Hepatocyte (in vitro differentiated cells): ENCODE measurements around the gene RPS18. TPM values are rescaled to one million over a fixed set of nuclear protein-coding genes. Genes with fewer than 3 reads are reported as not detected.
"Not testable (repeated sequence)": the region's sequence is repeated elsewhere in the genome, so short reads cannot be mapped to it uniquely, and the experiment has no call there.

Experiments used
- DNase-seq: peaks from one replicate; pipeline ENCODE4 v3.0.0-alpha.2; 2016; ENCODE audit warnings: low spot score
- H2AFZ ChIP-seq: fragments of 200-600 bp; sonication (generic); 2 replicates; pipeline ENCODE4 v1.6.0; 2016; ENCODE audit warnings: antibody characterized with exemption, mild to moderate bottlenecking
- H3K27ac ChIP-seq: fragments of 200-600 bp; sonication (generic); 2 replicates; pipeline ENCODE4 v1.5.1; 2016; ENCODE audit warnings: mild to moderate bottlenecking
- H3K27me3 ChIP-seq: fragments of 200-600 bp; sonication (generic); 2 replicates; pipeline ENCODE4 v1.6.1; 2016
- H3K36me3 ChIP-seq: fragments of 200-600 bp; sonication (generic); replicated peaks from 2 replicates; pipeline ENCODE4 v1.5.1; 2016; ENCODE audit warnings: low read depth; ENCODE audit not compliant: insufficient read depth
- H3K4me1 ChIP-seq: fragments of 200-600 bp; sonication (generic); 2 replicates; pipeline ENCODE4 v1.5.1; 2016; ENCODE audit warnings: mild to moderate bottlenecking, moderate library complexity; ENCODE audit not compliant: insufficient read depth
- H3K4me2 ChIP-seq: fragments of 200-600 bp; sonication (generic); 2 replicates; pipeline ENCODE4 v1.6.0; 2016
- H3K4me3 ChIP-seq: fragments of 200-600 bp; sonication (generic); 2 replicates; pipeline ENCODE4 v1.5.1; 2016; ENCODE audit warnings: mild to moderate bottlenecking
- H3K79me2 ChIP-seq: fragments of 200-600 bp; sonication (generic); 2 replicates; pipeline ENCODE4 v1.6.0; 2017; ENCODE audit warnings: mild to moderate bottlenecking
- H3K9me2 ChIP-seq: fragments of 200-600 bp; sonication (generic); replicated peaks from 2 replicates; pipeline ENCODE4 v1.6.0; 2017; ENCODE audit warnings: mild to moderate bottlenecking; ENCODE audit not compliant: insufficient read depth
- H3K9me3 ChIP-seq: fragments of 200-600 bp; sonication (generic); 2 replicates; pipeline ENCODE4 v1.5.1; 2016; ENCODE audit warnings: low read depth, mild to moderate bottlenecking
- H4K20me1 ChIP-seq: fragments of 200-600 bp; sonication (generic); 2 replicates; pipeline ENCODE4 v1.6.0; 2016; ENCODE audit warnings: mild to moderate bottlenecking; ENCODE audit not compliant: insufficient read depth, poor library complexity, severe bottlenecking
- CTCF ChIP-seq: fragments of 200-600 bp; sonication (generic); IDR thresholded peaks from 2 replicates; pipeline ENCODE4 v1.5.1; 2016; ENCODE audit warnings: antibody characterized with exemption, mild to moderate bottlenecking; ENCODE audit not compliant: poor library complexity
- EZH2 ChIP-seq: fragments of 200-600 bp; sonication (generic); IDR thresholded peaks from 2 replicates; pipeline ENCODE4 v1.6.1; 2016; ENCODE audit warnings: antibody characterized with exemption, mild to moderate bottlenecking, borderline replicate concordance
- EZH2phosphoT487 ChIP-seq: fragments of 200-600 bp; sonication (generic); IDR thresholded peaks from one replicate; pipeline ENCODE4 v1.6.1; 2018; ENCODE audit warnings: antibody characterized with exemption, mild to moderate bottlenecking, low read depth, moderate library complexity; ENCODE audit not compliant: unreplicated experiment, severe bottlenecking
- whole genome bisulfite sequencing: methylation state at CpG from one replicate; pipeline ENCODE4 v1.1.6; 2016; ENCODE audit warnings: low lambda C conversion rate; ENCODE audit errors: missing lambda C conversion rate; 5-methylcytosine and 5-hydroxymethylcytosine counted together
- polyA plus RNA-seq: library from polyadenylated mRNA; unstranded; fragments of >200 nt; fragmentation: Nextera tagmentation; extraction: Ambion mirVana; gene quantifications from 2 replicates; pipeline ENCODE4 v1.2.1, GENCODE V29; 2016
- total RNA-seq: library from RNA; depleted of rRNA; stranded (reverse); fragments of >200 nt; gene quantifications from 2 replicates; pipeline ENCODE4 v1.2.3, GENCODE V29; 2014

Gene RPS18
- total RNA-seq (3,293 and 3,728 TPM in 2 replicates), polyA plus RNA-seq (1,497 and 1,517 TPM in 2 replicates)

- TF ChIP-seq EZH2phosphoT487 (no peak), EZH2 (peak; percentile 12)
- Histone ChIP-seq H3K9me3 (no peaks in the 10 kb centered on the region), H3K27me3 (no peaks in the 10 kb centered on the region), H3K4me2 (peak within 1 kb of the TSS; percentile 96), H3K79me2 (peaks cover 52% of the 10 kb centered on the region), H3K9me2 (no peaks in the 10 kb centered on the region), H3K36me3 (peaks cover 4% of the 10 kb centered on the region), H3K4me3 (peak within 1 kb of the TSS; percentile 73), H3K4me1 (peaks cover 43% of the 10 kb centered on the region), H4K20me1 (peaks cover 28% of the 10 kb centered on the region), H2AFZ (peak within 1 kb of the TSS; percentile 82), H3K27ac (peak within 1 kb of the TSS; percentile 98)
- peak; percentile 98 for DNase-seq
- 1% methylated on average over 48 of the region's 48 CpGs for WGBS
These were observed at the start of gene RPS18, which contains the start of gene VPS52 for GRCh38 chr6:33271468-33272274. TSS of gene RPS18 (plus strand) at chr6:33272075. CDS start at chr6:33272120, 45 bp downstream. TSS of gene VPS52 (minus strand) at chr6:33271876. CDS start at chr6:33271675, 201 bp downstream.

- not testable (repeated sequence) for H3K36me3 ChIP-seq, H3K9me3 ChIP-seq, DNase-seq, H3K4me3 ChIP-seq, H3K9me2 ChIP-seq, H3K27ac ChIP-seq, H3K4me2 ChIP-seq, H3K79me2 ChIP-seq, H3K4me1 ChIP-seq, H2AFZ ChIP-seq, H4K20me1 ChIP-seq
- H3K27me3 ChIP-seq = peaks cover 26% of the 10 kb centered on the region
- 28% methylated on average over 14 of the region's 14 CpGs for WGBS
These were observed 45.3 kb upstream of the RPS18 start for GRCh38 chr6:33226503-33227120.

GRCh38 chr6:33235221-33235634 lies 36.6 kb upstream of the RPS18 start:
- no peak for TF ChIP-seq CTCF
- no peak for TF ChIP-seq EZH2
- no peak for TF ChIP-seq EZH2phosphoT487
- H4K20me1 ChIP-seq = no peaks in the 10 kb centered on the region
- no peak for DNase-seq
- H3K9me3 ChIP-seq = no peaks in the 10 kb centered on the region
- H2AFZ ChIP-seq = no peak overlapping the region
- peaks cover 2% of the 10 kb centered on the region for H3K27me3 ChIP-seq
- H3K27ac ChIP-seq = no peak overlapping the region
- no peak overlapping the region for H3K4me2 ChIP-seq
- H3K79me2 ChIP-seq = no peaks in the 10 kb centered on the region
- no peak overlapping the region for H3K4me3 ChIP-seq
- no peaks in the 10 kb centered on the region for H3K9me2 ChIP-seq
- H3K36me3 ChIP-seq = no peaks in the 10 kb centered on the region
- 15% methylated on average over 6 of the region's 6 CpGs for WGBS
- H3K4me1 ChIP-seq = no peaks in the 10 kb centered on the region

- H3K9me3 ChIP-seq = no peaks in the 10 kb centered on the region
- no peak overlapping the region for H3K27ac ChIP-seq
- H3K36me3 ChIP-seq = no peaks in the 10 kb centered on the region
- H3K4me1 ChIP-seq = no peaks in the 10 kb centered on the region
- DNase-seq = no peak
- H4K20me1 ChIP-seq = no peaks in the 10 kb centered on the region
- H3K9me2 ChIP-seq = no peaks in the 10 kb centered on the region
- H3K79me2 ChIP-seq = no peaks in the 10 kb centered on the region
- no peak overlapping the region for H2AFZ ChIP-seq
- TF ChIP-seq CTCF (no peak), EZH2phosphoT487 (no peak), EZH2 (no peak)
- H3K27me3 ChIP-seq = peaks cover 3% of the 10 kb centered on the region
- H3K4me2 ChIP-seq = no peak overlapping the region
- H3K4me3 ChIP-seq = no peak overlapping the region
These were observed 35.5 kb upstream of the RPS18 start for GRCh38 chr6:33236328-33236727.
